H1 (cell line): Measurements from ENCODE around the gene TFG. TPM values are rescaled to one million over a fixed set of nuclear protein-coding genes. Genes with fewer than 3 reads are reported as not detected.

ENCODE experiments used
- CTCF ChIA-PET: fragments of 300-600 bp; sonication (Branson Sonifier 250); formaldehyde crosslinking; loops from one replicate; lab custom pipeline; 2021; ENCODE audit not compliant: partially characterized antibody; lab: Charles Lee
- POLR2A ChIA-PET: fragments of 300-600 bp; sonication (Branson Sonifier 250); formaldehyde crosslinking; loops from one replicate; lab custom pipeline; 2021; ENCODE audit warnings: inconsistent platforms; ENCODE audit not compliant: partially characterized antibody; lab: Charles Lee
- DNase-seq, 2 experiments: peaks; one replicate each; pipeline versions ENCODE4 v3.0.0 to v3.0.0-alpha.2; 2010 to 2022; ENCODE audit warnings: low spot score in 2 of 2, low read depth in 1 of 2, mixed read lengths in 1 of 2
- FAIRE-seq: peaks from 2 replicates; lab custom pipeline; 2011; peaks lifted over from hg19 to GRCh38; lab: Jason Lieb, UNC
- H2AFZ ChIP-seq: 2 replicates; pipeline ENCODE4 v1.8.1; 2012; ENCODE audit warnings: low read length, inconsistent platforms
- H2AK5ac ChIP-seq: 2 replicates; pipeline ENCODE4 v1.6.1; 2013; ENCODE audit warnings: low read depth, low read length
- H2BK120ac ChIP-seq: replicated peaks from 2 replicates; pipeline ENCODE3; 2013; ENCODE audit warnings: low read depth, low read length, inconsistent platforms
- H2BK12ac ChIP-seq: 2 replicates; pipeline ENCODE4 v1.6.1; 2013; ENCODE audit warnings: low read depth, low read length
- H2BK15ac ChIP-seq: 2 replicates; pipeline ENCODE4 v1.6.1; 2013; ENCODE audit warnings: low read length
- H2BK20ac ChIP-seq: 2 replicates; pipeline ENCODE4 v1.6.1; 2013; ENCODE audit warnings: low read length
- H2BK5ac ChIP-seq: 2 replicates; pipeline ENCODE4 v1.6.1; 2013; ENCODE audit warnings: low read depth, low read length
- H3K14ac ChIP-seq: 2 replicates; pipeline ENCODE4 v1.6.1; 2013; ENCODE audit warnings: inconsistent platforms; ENCODE audit not compliant: insufficient read length
- H3K18ac ChIP-seq: 2 replicates; pipeline ENCODE4 v1.6.1; 2013; ENCODE audit warnings: low read length; ENCODE audit errors: extremely low read depth
- H3K23ac ChIP-seq: 2 replicates; pipeline ENCODE4 v1.6.1; 2013; ENCODE audit warnings: inconsistent platforms; ENCODE audit not compliant: insufficient read length
- H3K23me2 ChIP-seq: 2 replicates; pipeline ENCODE4 v1.6.1; 2013; ENCODE audit warnings: low read depth, low read length
- H3K27ac ChIP-seq: 2 replicates; pipeline ENCODE4 v1.6.1; 2011; ENCODE audit warnings: low read depth, low read length, inconsistent platforms
- H3K27me3 ChIP-seq, 4 experiments: replicated peaks in 1 of 4; 1 replicate in 1 of 4; 2 replicates in 3 of 4; pipeline versions ENCODE4 v1.6.1 to v1.8.1; 2011 to 2013; ENCODE audit warnings: low read length in 3 of 4, mild to moderate bottlenecking in 3 of 4, inconsistent platforms in 2 of 4, mixed read lengths in 2 of 4, moderate library complexity in 1 of 4; ENCODE audit not compliant: control insufficient read depth in 3 of 4, insufficient read depth in 3 of 4; ENCODE audit errors: extremely low read depth in 1 of 4
- H3K36me3 ChIP-seq, 4 experiments: 2 replicates each; pipeline versions ENCODE4 v1.6.1 to v1.8.1; 2011 to 2013; ENCODE audit warnings: mild to moderate bottlenecking in 4 of 4, low read length in 3 of 4, moderate library complexity in 2 of 4, control low read depth in 1 of 4, inconsistent platforms in 1 of 4; ENCODE audit not compliant: insufficient read depth in 4 of 4, control insufficient read depth in 2 of 4
- H3K4ac ChIP-seq: replicated peaks from 2 replicates; pipeline ENCODE3; 2013; ENCODE audit warnings: low read length, low read depth, mixed read lengths, inconsistent platforms; ENCODE audit not compliant: insufficient read length
- H3K4me1 ChIP-seq, 4 experiments: replicated peaks in 1 of 4; 1 replicate in 1 of 4; 2 replicates in 3 of 4; pipeline versions ENCODE4 v1.6.1 to v1.8.1; 2011 to 2013; ENCODE audit warnings: low read length in 3 of 4, inconsistent platforms in 2 of 4, mixed read lengths in 1 of 4; ENCODE audit not compliant: insufficient read depth in 4 of 4, control insufficient read depth in 3 of 4
- H3K4me2 ChIP-seq, 2 experiments: 2 replicates each; pipeline versions ENCODE4 v1.6.1 to v1.8.1; 2011 to 2013; ENCODE audit warnings: low read depth in 2 of 2, low read length in 2 of 2, control low read depth in 1 of 2, inconsistent platforms in 1 of 2, mild to moderate bottlenecking in 1 of 2; ENCODE audit not compliant: insufficient read depth in 1 of 2
- H3K4me3 ChIP-seq, 4 experiments: fragments of 200-600, 300-600 bp in 1 of 4; sonication (generic), shearing (Covaris generic), sonication (Bioruptor Twin) in 1 of 4; 2 replicates each; pipeline versions ENCODE4 v1.5.1 to v1.8.1; 2011 to 2016; ENCODE audit warnings: low read length in 4 of 4, low read depth in 3 of 4, control low read depth in 2 of 4, inconsistent platforms in 2 of 4, mild to moderate bottlenecking in 2 of 4, mixed read lengths in 1 of 4, moderate library complexity in 1 of 4; ENCODE audit not compliant: insufficient read depth in 2 of 4; ENCODE audit errors: extremely low read depth in 1 of 4
- H3K56ac ChIP-seq: replicated peaks from 2 replicates; pipeline ENCODE3; 2013; ENCODE audit warnings: low read depth, mild to moderate bottlenecking, mixed read lengths, low read length, inconsistent platforms; ENCODE audit not compliant: insufficient read length
- H3K79me1 ChIP-seq: 2 replicates; pipeline ENCODE4 v1.6.1; 2013; ENCODE audit warnings: low read depth, low read length, control low read depth
- H3K79me2 ChIP-seq, 2 experiments: 2 replicates each; pipeline versions ENCODE4 v1.6.1 to v1.8.1; 2012 to 2013; ENCODE audit warnings: low read length in 2 of 2, mild to moderate bottlenecking in 2 of 2, inconsistent platforms in 1 of 2; ENCODE audit not compliant: insufficient read depth in 2 of 2, control insufficient read depth in 1 of 2
- H3K9ac ChIP-seq, 4 experiments: replicated peaks in 1 of 4; 1 replicate in 1 of 4; 2 replicates in 3 of 4; pipeline versions ENCODE4 v1.6.1 to v1.8.1; 2011 to 2013; ENCODE audit warnings: low read depth in 3 of 4, low read length in 3 of 4, control low read depth in 2 of 4, mild to moderate bottlenecking in 2 of 4, moderate library complexity in 2 of 4, inconsistent platforms in 1 of 4; ENCODE audit errors: extremely low read depth in 1 of 4
- H3K9me3 ChIP-seq, 2 experiments: 2 replicates each; pipeline versions ENCODE4 v1.6.1 to v1.8.1; 2012 to 2013; ENCODE audit warnings: mild to moderate bottlenecking in 2 of 2, moderate library complexity in 2 of 2, control low read depth in 1 of 2, inconsistent platforms in 1 of 2, low read depth in 1 of 2, low read length in 1 of 2, mixed read lengths in 1 of 2; ENCODE audit not compliant: insufficient read depth in 2 of 2
- H4K20me1 ChIP-seq, 2 experiments: replicated peaks in 1 of 2; 2 replicates each; pipeline versions ENCODE3 to v1.8.1; 2011 to 2013; ENCODE audit warnings: inconsistent platforms in 2 of 2, low read length in 2 of 2, mild to moderate bottlenecking in 1 of 2; ENCODE audit not compliant: insufficient read depth in 2 of 2, control insufficient read depth in 1 of 2
- H4K5ac ChIP-seq: 2 replicates; pipeline ENCODE4 v1.6.1; 2013; ENCODE audit warnings: low read length, low read depth, mixed read lengths, inconsistent platforms; ENCODE audit not compliant: insufficient read length
- H4K8ac ChIP-seq: 2 replicates; pipeline ENCODE4 v1.8.0; 2013; ENCODE audit warnings: mild to moderate bottlenecking, moderate library complexity, low read length, inconsistent platforms; ENCODE audit not compliant: insufficient read depth; ENCODE audit errors: extremely low read depth
- H4K91ac ChIP-seq: replicated peaks from 2 replicates; pipeline ENCODE3; 2013; ENCODE audit warnings: low read length, mixed read lengths, inconsistent platforms; ENCODE audit not compliant: insufficient read length
- CHD1 ChIP-seq: IDR thresholded peaks from 2 replicates; pipeline ENCODE4 v1.6.1; 2012; ENCODE audit warnings: low read depth, low read length, improper control_type of control experiment
- EP300 ChIP-seq, 2 experiments: IDR thresholded peaks; 1 replicate in 1 of 2; 2 replicates in 1 of 2; pipeline ENCODE4 v1.6.1; 2011 to 2012; ENCODE audit warnings: low read depth in 2 of 2, low read length in 2 of 2, mild to moderate bottlenecking in 2 of 2, borderline replicate concordance in 1 of 2, inconsistent platforms in 1 of 2, moderate library complexity in 1 of 2
- EZH2 ChIP-seq: fragments of 200-600 bp; sonication (generic); IDR thresholded peaks from 2 replicates; pipeline ENCODE4 v1.7.1; 2012; ENCODE audit warnings: low read depth, mild to moderate bottlenecking, moderate library complexity, low read length, inconsistent platforms; ENCODE audit not compliant: severe bottlenecking
- GTF2F1 ChIP-seq: IDR thresholded peaks from 2 replicates; pipeline ENCODE4 v1.6.1; 2012; ENCODE audit warnings: low read depth, low read length, improper control_type of control experiment, borderline replicate concordance
- RNF2 ChIP-seq: fragments of 200-900, 300-1000 bp; sonication (generic); IDR thresholded peaks from 2 replicates; pipeline ENCODE4 v1.7.1; 2016; ENCODE audit warnings: borderline replicate concordance, low read depth, mild to moderate bottlenecking, antibody characterized with exemption, low read length; ENCODE audit not compliant: poor library complexity, severe bottlenecking; ENCODE audit errors: missing control alignments
- SIN3A ChIP-seq, 2 experiments: IDR thresholded peaks in 1 of 2; conservative IDR thresholded peaks in 1 of 2; 2 replicates each; pipeline ENCODE4 v1.6.1; 2011 to 2012; ENCODE audit warnings: low read length in 2 of 2, improper control_type of control experiment in 1 of 2, low read depth in 1 of 2, mild to moderate bottlenecking in 1 of 2
- SRF ChIP-seq: IDR thresholded peaks from 2 replicates; pipeline ENCODE4 v1.6.1; 2011; ENCODE audit warnings: mild to moderate bottlenecking, low read depth, low read length, moderate library complexity
- SUZ12 ChIP-seq: fragments of 200-600 bp; sonication (generic); IDR thresholded peaks from 2 replicates; pipeline ENCODE4 v1.6.1; 2012; ENCODE audit warnings: mild to moderate bottlenecking, inconsistent platforms, low read length, moderate library complexity, mixed read lengths
- TAF1 ChIP-seq: IDR thresholded peaks from 2 replicates; pipeline ENCODE4 v1.6.1; 2011; ENCODE audit warnings: mild to moderate bottlenecking, low read depth, low read length
- TCF12 ChIP-seq: IDR thresholded peaks from 2 replicates; pipeline ENCODE4 v1.6.1; 2011; ENCODE audit warnings: low read depth, mild to moderate bottlenecking, low read length
- polyA plus RNA-seq, 7 experiments: library from polyadenylated mRNA; depleted of rRNA in 3 of 7; stranded (reverse) in 5 of 7; unstranded in 2 of 7; fragments of >200 nt in 5 of 7; fragments of 200-250 nt in 2 of 7; gene quantifications; 1 replicate in 5 of 7; 2 replicates in 1 of 7; 4 replicates in 1 of 7; pipeline versions ENCODE4 v1.2.1 to v1.2.3, GENCODE V29; 2011 to 2013; ENCODE audit warnings: missing spikeins in 2 of 7, mixed read lengths in 2 of 7
- total RNA-seq: library from RNA; stranded (reverse); fragmentation: NEBNext Ultra II Directional; extraction: Animal tissue kit (Norgen Biotek cat#: 25700); gene quantifications from 2 replicates; pipeline ENCODE4 v1.2.1, GENCODE V29; 2021
- TF ChIP-seq, protein P1 (sequence below): IDR thresholded peaks from 2 replicates; pipeline ENCODE4 v1.6.1; 2011; ENCODE audit warnings: low read depth, mild to moderate bottlenecking, low read length; ENCODE audit not compliant: insufficient read depth
- TF ChIP-seq, protein P2 (sequence below): IDR thresholded peaks from 2 replicates; pipeline ENCODE4 v1.6.1; 2012; ENCODE audit warnings: inconsistent platforms

TFG gene
- total and polyA plus RNA-seq, 2 of the 8 experiments (the other 6 are each of a cell fraction or from before 2014, with no cell fraction given), result 81.9 to 98.4 TPM

DNA sequence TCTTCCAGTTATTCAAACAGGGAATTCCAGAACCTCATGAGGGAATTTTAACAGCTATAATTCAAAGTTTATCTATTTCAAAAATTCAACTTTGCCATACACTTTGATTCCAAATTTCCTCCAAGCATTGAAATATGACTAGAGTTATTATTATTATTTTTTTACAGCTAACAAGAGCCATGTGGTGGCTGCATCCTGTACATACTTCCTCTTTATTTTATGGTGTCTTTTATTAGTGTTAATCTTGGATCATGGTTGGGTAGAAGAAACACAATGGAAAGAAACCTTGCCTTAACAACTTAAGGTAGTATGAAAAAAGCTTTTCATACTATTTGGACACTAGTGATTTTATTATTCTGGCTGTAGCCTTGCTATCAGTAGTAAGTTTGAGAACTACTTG is 52.7 kb downstream of the TFG start:
- Histone ChIP-seq H3K79me2 (no peaks in the 10 kb centered on the region), H3K4me3 (no peak overlapping the region), H3K14ac (no peak overlapping the region), H2BK120ac (no peak overlapping the region), H3K4me1 (0 out of 7 replicates have a peak, but pooled peaks cover 0 to 3% (median 0%) of the 10 kb centered on the region in 4 experiments), H2BK15ac (no peak overlapping the region), H3K23me2 (no peaks in the 10 kb centered on the region), H3K4me2 (no peak overlapping the region), H3K36me3 (no peaks in the 10 kb centered on the region), H3K27ac (no peak overlapping the region), H2AK5ac (no peak overlapping the region), H2AFZ (no peak overlapping the region), H3K4ac (no peak overlapping the region), H3K23ac (no peak overlapping the region), H3K79me1 (no peaks in the 10 kb centered on the region), H2BK5ac (no peak overlapping the region), H3K9ac (no peak overlapping the region), H4K8ac (no peak overlapping the region), H4K20me1 (no peaks in the 10 kb centered on the region), H4K5ac (no peak overlapping the region), H2BK12ac (no peak overlapping the region), H3K9me3 (no peaks in the 10 kb centered on the region), H3K27me3 (no peaks in the 10 kb centered on the region), H4K91ac (no peak overlapping the region), H2BK20ac (no peak overlapping the region), H3K18ac (no peak overlapping the region), H3K56ac (no peak overlapping the region)
- no peak for DNase-seq
- CTCF ChIA-PET, result interaction anchor here (0.8 to 4.7 kb wide), 11 partner anchors 9 to 322 kb away, joined by 3 to 33 read pairs (median 5); no protein-coding TSS in a partner anchor
- POLR2A ChIA-PET, result interaction anchor here (0.6 to 2.6 kb wide), 3 partner anchors 8 to 486 kb away, joined by 3 to 12 read pairs (median 3); no protein-coding TSS in a partner anchor
- no peak for FAIRE-seq
- TF ChIP-seq SIN3A (conservative IDR thresholded peaks at IDR 0.05 in 1 of 2, IDR thresholded peaks at IDR 0.05 in 1 of 2; ENCODE audit: low read depth in 1 of 2, low read length in 2 of 2) (no peak), TAF1 (no peak), CHD1 (no peak), SRF (no peak), RNF2 (no peak), TCF12 (no peak), SUZ12 (no peak), GTF2F1 (no peak), EZH2 (no peak), EP300 (IDR thresholded peaks at IDR 0.05; ENCODE audit: borderline replicate concordance in 1 of 2, low read depth in 2 of 2, low read length in 2 of 2) (no peak)
- TF ChIP-seq, protein P1, sequence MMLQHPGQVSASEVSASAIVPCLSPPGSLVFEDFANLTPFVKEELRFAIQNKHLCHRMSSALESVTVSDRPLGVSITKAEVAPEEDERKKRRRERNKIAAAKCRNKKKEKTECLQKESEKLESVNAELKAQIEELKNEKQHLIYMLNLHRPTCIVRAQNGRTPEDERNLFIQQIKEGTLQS, result no peak
- TF ChIP-seq, protein P2, sequence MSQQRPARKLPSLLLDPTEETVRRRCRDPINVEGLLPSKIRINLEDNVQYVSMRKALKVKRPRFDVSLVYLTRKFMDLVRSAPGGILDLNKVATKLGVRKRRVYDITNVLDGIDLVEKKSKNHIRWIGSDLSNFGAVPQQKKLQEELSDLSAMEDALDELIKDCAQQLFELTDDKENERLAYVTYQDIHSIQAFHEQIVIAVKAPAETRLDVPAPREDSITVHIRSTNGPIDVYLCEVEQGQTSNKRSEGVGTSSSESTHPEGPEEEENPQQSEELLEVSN, result no peak
